NCI-H2196 treated with DMSO at 0.1 percent for 48 hours (cell line): Measurements from ENCODE around the gene C9.
"Not testable (repeated sequence)": the region's sequence is repeated elsewhere in the genome, so short reads cannot be mapped to it uniquely, and the experiment has no call there.

Experiments
- DNase-seq: peaks from one replicate; lab custom pipeline; 2025; ENCODE audit not compliant: unreplicated experiment; lab: John Stamatoyannopoulos, UW

The C9 gene

DNA sequence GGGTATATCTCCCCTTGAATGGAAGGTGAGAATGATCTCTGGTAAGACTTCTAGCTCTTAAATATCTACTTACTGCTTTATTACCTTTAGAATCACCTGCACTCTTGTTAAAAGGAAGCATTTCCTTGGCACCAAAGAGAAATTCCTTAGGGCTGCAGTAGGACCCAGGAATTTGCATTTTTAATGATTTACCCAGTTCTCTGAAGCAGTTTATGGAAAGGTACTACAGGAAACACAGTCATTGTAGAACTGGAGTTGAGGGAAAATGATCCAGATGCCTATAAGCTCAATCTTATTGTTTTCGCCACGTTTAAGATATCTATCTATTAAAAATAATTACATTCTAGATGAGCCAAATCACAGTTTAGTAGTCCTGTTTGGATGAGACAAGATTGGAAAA is 9.5 kb upstream of the C9 start:
- no peak for DNase-seq

DNA sequence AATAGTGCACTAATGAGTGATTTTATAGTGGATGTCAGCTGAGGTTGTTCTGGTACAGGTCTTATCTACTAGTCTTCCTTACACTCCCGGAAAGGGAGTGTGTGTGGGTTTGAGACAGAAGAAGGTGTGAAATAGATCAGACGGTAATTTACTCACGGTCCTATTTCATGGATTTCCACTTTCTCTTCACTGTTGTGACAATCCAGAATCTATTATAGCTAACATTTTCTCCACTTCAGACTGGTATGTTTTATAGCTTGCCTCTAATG is 7.0 kb upstream of the C9 start:
- no peak for DNase-seq

DNA sequence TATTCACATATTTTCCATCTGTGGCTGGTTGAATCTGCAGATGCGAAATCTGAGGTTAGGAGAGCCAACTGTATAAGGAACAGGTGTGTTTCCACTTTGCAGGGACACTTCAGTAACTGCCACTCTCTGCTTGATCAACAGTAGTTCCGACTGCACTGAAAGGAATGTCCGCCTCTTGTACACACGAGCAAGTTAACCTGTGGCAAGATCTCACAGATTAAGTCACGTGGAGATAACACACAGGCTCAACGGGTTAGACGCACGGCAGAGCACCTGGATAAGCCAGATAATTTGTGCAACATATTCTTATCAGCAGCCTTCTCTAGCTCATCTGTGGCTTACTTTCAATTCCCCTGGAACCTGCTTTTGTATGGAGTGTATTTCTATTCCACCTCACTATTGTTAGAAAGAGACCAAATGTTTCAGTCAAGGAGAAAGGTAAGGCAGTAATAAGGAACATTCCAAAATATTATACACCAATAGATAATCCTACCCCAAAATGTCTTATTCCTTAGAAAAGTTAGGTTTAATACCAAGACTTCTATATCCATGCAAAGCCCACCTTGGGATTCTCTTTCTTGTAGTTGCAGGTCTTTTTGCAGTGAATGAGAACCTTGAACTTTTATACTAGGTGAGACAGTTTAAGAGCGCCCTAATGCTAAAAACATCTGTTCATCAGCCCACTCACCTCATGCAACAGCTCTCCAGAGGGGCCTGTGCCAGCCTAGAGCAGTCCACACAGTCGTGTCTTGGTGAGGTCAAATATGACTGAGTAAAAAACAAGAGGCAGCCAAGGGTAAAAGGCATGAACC is 6.5 kb upstream of the C9 start:
- no peak for DNase-seq

DNA sequence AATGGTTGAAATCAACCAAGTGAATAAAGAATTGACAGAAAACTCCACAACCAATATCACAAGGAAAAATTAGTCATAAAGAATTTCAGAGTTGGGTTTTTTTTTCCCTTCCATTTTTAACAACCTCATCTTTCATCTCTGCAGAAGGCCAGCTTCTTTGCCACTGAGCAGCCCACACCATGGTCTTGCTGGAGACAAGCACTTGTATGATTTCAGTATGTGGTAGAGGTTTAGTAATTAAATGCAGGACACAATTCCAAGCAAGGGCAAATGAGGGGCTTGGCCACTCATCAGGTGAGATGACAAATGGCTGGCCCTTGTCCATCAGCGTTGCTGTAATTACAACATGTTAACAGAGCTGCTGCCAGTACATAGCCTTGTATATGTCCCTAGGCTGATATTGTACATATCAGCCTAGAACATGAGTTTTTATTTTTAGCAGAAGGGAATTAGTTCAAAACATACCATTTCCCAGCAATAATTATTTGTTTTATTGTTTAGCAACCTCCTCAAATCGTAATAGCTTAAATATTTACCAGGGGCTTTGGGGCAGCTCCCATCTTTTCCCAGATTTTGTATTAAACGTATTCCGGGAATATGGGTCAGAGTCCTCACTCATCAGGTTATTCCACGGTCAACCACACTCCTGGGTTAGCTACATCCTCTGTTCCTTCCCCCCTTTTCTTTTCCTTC is 5.0 kb upstream of the C9 start:
- no peak for DNase-seq

DNA sequence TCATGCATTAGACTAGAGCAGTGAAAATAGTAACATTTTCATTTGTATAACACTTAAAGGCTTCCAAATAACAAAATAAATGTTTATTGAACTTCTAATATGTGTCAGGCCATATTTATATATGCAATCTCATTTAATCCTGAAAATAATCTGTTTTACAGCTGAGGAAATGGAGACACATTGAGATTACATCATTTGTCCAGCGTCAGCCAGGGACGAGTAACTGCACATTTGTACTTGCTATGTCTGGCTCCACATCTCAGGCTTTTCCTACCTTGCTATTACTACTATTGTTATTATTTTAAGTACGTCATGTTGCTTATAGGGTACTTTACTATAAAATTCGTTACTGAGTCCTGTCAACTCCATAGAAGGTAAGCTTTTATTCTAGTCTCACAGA is 3.8 kb upstream of the C9 start:
- no peak for DNase-seq

DNA sequence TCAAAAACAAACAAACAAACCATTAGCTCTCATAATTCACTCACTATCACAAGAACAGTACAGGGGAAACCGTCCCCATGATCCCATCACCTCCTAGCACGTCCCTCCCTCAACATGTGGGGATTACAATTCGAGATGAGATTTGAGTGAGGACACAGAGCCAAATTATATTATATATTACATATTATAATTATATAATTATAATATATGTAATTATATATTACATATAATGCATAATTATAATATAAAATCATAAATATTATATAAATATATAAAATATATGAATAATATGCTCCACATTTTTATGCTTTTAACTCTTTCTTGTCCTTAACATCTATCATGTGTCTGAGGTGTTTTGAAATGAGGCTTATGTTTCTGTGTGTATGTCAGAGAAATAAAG is 3.4 kb upstream of the C9 start:
- no peak for DNase-seq

DNA sequence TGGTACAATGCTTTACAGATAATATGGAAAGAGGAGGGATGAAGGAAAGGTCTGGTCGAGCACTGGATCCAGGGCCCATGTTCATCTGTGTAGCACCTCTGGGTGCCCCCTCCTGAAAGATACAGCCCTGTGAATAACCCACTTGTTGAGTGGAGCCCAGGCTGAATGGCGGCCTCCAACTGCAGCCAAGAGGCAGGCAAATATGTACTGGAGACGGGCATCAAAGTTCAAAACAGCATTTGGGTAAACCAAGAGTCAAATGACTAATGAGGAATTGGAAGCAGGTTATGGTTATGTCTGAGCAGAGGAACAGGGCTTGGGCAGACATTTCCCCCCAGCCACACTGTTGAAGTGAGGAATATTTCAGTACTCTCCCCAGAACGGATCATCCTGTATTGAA is 1.1 kb downstream of the C9 start:
- DNase-seq = no peak

DNA sequence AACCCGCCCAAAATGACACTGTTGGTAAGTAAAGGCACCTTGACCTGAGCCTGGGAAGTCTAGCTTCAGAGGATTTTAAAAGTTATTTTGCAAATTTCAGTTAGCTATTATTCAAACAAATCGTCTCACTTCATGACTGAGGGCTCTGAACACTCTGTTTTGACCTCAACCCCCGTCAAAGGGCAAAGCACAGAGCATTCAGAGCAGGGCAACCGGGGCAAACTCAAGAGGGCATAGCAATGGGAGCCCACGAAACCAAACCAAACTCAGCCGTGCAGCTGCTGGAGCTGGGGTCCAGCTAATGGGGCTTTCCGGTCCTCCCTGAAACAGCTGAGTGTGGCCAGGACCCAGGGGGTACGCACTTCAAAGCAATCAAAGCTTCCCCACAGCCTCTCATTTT is 1.6 kb downstream of the C9 start:
- DNase-seq = no peak

DNA sequence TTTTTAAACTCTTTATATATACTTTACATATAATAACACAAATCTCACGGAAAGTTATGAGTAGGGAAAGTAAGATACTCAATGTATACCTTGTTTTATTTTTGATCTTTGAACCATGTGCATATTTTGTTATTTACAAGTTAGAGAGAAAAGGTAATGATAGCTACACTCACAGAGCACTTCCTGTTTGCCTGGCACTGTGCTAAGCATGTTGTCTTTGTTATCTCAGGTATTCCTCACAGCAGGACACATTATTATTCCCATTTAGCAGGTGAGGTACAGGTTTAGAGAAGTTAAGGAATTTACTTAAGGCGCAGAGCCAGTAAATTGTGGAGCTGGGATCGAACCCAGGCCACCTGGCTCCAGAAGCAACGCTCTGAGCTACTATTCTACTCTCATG is 3.0 kb downstream of the C9 start:
- DNase-seq = no peak

DNA sequence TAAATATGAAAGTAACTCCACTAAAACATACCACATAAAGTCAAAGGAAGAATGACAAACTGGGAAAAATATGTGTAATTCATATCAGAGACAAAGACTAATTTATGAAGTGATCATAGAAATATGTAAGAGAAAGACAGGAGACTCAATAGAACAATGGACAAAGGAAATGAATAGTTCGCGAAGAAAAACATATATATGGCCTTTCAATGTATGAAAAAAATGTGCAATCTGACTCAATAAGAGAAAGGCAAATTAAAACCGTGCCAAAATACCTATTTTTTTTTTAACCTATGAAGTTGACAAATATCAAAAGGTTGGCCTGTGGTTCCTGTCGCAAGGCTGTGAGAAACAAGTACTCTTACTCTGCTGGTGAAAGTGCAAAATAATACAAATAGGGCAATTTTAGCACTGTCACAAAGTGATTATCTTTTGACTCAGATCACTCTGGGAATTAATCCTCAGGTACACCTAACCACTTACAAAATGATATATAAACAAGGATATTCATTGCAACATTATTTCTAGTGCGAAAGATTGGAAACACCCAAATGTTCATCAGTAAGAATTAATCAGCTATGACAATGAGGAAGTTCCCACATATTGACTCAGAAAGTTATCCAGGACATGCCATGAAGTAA is 3.7 kb downstream of the C9 start:
- no peak for DNase-seq

DNA sequence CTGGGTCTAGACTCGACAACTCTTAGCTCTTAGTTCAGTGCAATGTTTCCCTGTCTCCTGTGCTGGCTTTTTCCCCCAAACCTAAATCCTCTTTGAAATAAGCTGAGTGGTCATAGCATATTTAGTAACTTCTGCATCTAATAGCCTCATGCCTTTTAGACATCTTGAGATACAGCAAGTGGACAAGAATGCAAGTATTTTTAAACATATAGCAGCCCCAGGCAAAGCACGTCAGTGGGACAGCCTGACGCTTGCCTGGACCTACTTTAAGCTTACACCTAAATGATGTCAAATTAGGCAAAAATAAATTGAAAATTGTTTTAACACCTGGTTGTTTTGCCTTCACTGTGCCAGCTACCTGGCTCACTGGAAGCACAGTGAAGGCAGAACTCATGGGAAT is 8.0 kb downstream of the C9 start:
- no peak for DNase-seq

DNA sequence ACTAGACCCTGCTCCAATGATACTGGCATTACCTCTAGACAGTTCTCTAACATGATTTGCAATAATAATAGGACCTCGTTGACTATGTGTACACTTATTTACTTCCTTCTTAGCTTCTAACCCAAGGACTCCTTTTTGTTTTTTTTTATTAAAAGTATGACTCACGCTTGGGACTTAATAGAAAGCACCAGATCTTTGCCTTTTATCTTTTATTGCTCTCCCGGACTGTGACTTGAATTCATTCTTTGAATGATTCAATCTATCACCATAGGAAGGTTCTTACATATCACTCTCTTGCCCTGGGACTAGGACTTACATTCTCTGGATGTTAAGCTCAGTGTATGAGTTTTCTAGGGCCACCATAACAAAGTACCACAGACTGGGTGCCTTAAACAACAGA is 9.0 kb downstream of the C9 start:
- no peak for DNase-seq

DNA sequence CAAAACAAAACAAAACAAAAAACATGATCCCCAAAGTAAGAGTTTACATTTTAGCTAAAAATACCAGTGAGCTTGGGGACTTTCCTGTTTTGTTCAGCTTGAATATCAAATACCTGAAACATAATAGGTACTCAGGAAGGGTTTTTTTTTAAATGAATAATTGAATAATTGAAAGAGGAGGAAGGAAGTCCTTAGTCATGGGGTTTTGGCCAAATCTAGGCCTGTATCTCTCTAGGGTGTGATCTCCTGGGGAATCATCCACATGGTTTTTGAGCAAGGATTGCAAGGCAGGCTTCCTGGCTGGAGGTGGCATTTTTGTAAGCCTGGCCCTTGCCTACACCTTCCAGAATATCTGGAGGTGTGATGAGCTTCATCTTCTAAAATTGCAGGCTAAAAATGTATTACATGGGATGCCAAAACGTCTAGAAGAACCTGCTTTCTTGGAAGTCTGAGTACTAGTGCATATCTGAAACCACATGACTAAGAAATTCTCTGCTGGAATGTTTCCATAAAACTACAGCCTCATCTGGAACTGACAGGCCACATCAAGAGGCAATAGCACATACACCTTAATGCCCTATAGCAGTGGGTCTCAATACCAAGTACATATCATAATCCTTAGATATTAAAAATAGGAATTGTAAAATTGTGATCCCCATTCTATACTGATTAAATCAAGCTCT is 10.4 kb downstream of the C9 start:
- DNase-seq = no peak

DNA sequence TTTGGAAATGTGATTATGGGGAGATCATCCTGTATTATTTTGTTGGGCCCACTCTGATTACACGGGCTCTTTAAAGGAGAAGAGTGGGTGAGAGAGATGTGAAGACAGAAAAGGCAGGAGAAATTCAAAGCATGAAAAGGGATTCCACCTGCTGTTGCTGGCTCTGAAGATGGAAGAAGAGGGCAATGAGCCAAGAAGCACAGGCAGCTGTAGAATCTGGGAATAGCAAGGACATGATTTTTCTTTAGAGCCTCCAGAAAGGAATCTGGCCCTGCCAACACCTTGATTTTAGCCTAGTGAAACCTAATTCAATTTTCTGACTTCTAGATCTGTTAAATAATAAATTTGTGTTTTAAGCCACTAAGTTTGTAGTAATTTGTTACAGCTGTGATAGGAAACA is 11.3 kb downstream of the C9 start:
- DNase-seq = no peak

DNA sequence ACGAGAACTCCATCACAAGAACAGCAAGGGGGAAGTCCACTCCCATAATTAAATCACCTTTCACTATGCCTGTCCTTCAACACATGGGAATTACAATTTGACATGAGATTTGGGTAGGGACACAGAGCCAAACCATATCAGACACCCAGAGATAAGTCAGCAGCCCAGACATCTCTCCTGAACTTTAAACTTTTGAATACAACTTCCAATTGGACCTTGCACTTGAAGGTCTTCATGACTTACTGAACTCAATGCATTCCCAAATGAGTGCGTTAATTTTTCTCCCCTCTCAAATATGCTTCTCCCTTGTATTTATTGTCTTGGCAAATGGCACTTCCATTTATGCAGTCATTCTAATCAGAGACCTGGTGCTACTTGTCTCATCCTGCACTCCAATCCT is 12.1 kb downstream of the C9 start:
- no peak for DNase-seq

DNA sequence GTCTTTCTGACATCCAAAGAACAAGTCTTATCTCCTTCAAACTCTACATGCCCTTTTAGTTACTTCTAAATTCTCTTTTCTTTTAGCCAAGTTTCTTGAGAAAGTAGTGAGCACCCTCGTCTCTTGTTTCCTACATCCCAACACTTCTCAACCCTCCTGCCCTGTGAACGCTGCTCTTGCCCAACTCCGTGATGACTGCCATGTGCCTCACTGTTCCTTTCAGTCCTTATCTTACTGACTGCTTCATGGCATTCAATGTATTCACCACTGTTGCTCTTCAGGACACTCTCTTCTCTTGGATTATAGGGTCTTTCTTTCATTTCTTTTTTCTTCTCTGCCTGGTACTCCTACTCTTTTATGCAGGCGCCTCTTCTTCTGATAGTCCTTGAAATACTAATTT is 14.8 kb downstream of the C9 start:
- DNase-seq = no peak

DNA sequence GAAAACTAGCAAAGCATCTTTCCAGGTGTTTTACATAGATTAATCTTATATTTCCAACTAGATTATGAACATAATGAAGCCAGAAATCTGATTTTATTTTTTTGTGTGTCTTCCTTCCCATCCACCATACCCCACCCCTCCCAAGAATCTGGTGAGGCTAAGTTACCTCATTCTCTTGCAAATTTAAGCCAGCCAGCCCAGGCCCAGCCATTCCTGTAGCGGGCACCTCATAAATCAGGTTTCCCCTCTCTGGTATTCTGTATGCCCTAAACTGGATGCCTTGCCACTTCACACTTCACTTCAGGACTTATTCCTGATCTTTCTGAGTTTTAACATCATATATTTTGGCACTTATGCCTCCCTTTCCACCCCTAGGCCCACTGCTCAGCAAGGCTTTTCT is 21.8 kb downstream of the C9 start:
- DNase-seq = no peak

DNA sequence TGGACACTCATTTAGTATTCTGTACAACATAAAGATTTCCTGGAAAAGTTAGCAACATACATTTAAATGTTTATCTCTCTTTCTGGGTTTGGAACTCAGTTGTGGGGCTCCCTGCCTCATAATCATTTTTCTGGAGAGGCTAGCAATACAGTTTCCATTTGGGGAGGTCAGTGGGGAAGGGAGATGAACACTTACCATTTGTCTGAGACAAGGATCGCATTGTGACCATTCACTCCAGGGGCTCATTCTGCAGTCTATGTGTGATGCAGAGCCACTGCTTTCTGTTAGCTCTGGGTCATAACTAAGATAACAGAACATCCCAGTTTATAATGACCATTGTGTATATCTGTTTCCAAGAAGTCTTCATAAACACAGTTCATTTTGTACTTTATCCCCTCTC is 22.4 kb downstream of the C9 start:
- DNase-seq = no peak

DNA sequence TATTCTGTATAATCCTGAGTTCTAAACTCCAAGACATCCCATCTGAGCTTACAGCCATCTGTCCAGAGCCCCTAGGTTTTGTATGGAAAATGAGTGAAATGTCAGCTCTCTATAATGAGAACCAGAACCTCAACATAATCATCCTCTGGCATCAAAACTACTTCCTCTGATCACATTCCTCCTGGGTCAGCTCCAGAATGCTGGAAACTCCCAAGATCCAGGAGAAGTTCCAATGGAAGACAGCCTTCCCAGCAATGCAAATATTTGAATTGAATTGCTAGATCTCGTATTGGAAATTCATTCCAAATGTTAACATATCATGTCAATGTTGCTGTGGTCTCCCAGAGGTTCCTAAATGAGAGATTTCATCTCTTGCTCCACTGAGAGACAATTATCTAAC is 23.8 kb downstream of the C9 start:
- no peak for DNase-seq

DNA sequence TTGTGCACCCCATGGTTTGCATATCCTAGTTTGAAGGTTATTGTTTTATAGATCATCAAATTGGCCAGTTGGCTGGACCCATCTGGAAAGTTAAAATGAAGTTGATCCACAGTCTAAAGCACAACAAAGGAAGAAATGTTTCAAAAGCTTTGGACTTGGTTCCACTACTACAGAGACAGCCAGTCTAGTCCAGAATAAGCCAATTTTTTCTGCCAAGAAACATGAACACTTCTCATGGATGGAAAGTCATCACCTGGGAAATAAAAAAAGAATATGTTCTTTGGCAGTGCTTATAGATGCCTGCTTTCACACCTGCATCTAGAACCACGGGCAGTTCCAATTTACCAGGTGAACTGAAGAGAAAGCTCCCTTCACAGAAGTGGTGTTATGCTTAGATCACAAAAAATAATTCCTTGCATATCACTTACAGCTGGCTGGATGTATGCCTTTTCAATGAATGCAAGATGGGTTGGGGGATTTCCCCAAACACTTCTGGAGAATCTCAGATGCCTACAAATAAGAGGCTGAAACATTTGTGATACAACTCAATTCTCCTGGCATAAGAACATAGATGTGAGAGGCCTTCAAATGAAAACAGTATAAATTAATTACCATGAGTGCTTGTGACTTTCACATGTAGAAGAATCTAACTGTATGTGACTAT is 26.9 kb downstream of the C9 start:
- DNase-seq = no peak

DNA sequence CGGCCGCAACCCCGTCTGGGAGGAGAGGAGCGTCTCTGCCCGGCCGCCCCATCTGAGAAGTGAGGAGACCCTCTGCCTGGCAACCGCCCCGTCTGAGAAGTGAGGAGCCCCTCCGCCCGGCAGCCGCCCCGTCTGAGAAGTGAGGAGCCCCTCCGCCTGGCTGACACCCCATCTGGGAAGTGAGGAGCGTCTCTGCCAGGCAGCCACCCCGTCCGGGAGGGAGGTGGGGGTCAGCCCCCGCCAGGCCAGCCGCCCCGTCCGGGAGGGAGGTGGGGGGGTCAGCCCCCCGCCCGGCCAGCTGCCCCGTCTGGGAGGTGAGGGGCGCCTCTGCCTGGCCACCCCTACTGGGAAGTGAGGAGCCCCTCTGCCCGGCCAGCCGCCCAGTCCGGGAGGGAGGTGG is 30.0 kb downstream of the C9 start:
- not testable (repeated sequence) for DNase-seq

DNA sequence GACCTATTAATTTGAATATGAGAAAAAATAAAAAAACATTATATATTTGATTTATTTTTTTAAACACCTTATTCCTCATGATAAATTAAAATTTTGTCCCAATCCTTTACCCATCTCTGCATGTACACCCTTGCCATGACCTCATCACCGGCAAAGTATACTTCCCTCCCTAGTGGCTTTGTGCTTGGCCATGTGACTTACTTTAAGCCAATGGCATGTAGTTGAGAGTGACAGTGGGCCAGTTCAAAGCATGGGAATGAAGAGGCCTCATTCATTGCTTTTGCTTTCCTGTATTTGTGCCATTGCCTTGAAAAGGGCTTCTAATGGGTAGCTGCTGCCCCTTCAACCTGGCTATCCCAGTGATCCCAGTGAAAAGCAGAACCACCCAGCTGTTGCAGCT is 31.2 kb downstream of the C9 start:
- no peak for DNase-seq
